Measurements from ENCODE around the gene ANKRD22. TPM values are rescaled to one million over a fixed set of nuclear protein-coding genes. Genes with fewer than 3 reads are reported as not detected.

The ANKRD22 gene
- total RNA-seq, 4 donors from 2014 or later: 3.0 to 12.2 (median 6.1) TPM; not detected in 1

DNA sequence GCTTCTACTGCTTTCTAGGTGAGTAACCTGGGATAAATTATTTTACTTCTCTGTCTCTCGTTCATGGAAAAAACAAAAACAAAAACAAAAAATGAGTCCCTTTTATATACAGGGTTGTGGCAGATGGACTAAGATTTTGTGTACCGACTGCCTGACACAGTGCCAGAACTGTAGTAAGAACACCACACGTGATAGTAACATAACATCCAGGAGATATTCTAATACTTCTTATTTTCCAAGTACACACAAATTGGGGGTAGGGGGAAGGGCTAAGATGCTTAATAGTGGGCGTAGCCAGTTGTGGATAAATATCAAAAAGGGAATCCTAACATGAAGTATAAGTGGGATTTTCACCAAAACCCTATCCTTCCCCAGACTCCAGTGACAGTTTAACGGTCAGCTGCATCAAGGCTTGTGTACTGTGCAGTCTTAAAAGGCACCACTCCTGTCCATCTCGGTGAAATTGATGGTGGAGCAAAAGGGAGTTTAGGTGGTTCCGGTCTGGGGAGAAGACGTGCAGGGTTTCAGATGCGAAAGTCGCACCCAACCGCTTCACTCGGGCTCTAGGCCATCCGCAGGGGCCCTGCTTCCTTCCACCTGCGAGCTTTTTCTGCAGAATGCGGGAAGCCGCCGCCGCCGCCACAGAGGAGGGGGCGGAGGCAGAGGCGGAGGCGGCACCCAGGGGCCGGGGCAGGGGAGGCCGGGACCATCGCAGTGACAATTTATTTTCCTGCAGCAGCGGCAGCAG, 28.1 kb upstream of the ANKRD22 start, which contains the start of gene STAMBPL1:
Gene STAMBPL1 (plus strand): TSS at position 712 of the 748 bp plus-strand sequence. CDS start 21,464 bp downstream, outside the sequence.
- intact Hi-C loops (cut with DNase I; ENCODE audit: low total_unique reads) (no loop called here), in situ Hi-C loops (cut with MboI; ENCODE audit: low pct_ligation_motif_present in 1 of 4, low pct_unique_long_range_greater_than_20kb in 1 of 4, low sequenced_read_pairs in 3 of 4) (no loop called here)
- Histone ChIP-seq H3K36me3 (no peaks in the 10 kb centered on the region), H3K4me1 (peaks cover 0 to 46% (median 28%) of the 10 kb centered on the region in 4 donors), H3K4me3 (peak within 1 kb of the TSS; percentile 62 to 84 (median 72)), H3K9me3 (no peaks in the 10 kb centered on the region), H3K27me3 (no peaks in the 10 kb centered on the region), H3K27ac (peak within 1 kb of the TSS; percentile 92 to 98 (median 96))
- 5 to 6% methylated on average over 2 to 17 of the region's 26 CpGs for WGBS, 2 donors (ENCODE audit: low coverage in 1 of 2)
- DNase-seq: peak; percentile 77
- TF ChIP-seq EP300 (IDR thresholded peaks at IDR 0.05; ENCODE audit: low read depth) (no peak), POLR2AphosphoS5 (IDR thresholded peaks at IDR 0.05) (no peak), CTCF (IDR thresholded peaks at IDR 0.05) (no peak), POLR2A (IDR thresholded peaks at IDR 0.05) (no peak)

GRCh38 chr10:88877298-88877697, 25.7 kb upstream of the ANKRD22 start:
- in situ Hi-C loops (cut with MboI; ENCODE audit: low pct_ligation_motif_present in 1 of 4, low pct_unique_long_range_greater_than_20kb in 1 of 4, low sequenced_read_pairs in 3 of 4) (no loop called here), intact Hi-C loops (cut with DNase I; ENCODE audit: low total_unique reads) (no loop called here)
- H3K27me3 ChIP-seq: no peaks in the 10 kb centered on the region
- H3K9me3 ChIP-seq: no peaks in the 10 kb centered on the region
- peaks cover 0 to 25% (median 17%) of the 10 kb centered on the region in 4 donors for H3K4me1 ChIP-seq
- DNase-seq: no peak
- TF ChIP-seq EP300 (IDR thresholded peaks at IDR 0.05; ENCODE audit: low read depth) (no peak), CTCF (IDR thresholded peaks at IDR 0.05) (no peak), POLR2A (IDR thresholded peaks at IDR 0.05) (no peak), POLR2AphosphoS5 (IDR thresholded peaks at IDR 0.05) (no peak)
- H3K27ac ChIP-seq: no peak overlapping the region
- no peaks in the 10 kb centered on the region for H3K36me3 ChIP-seq
- no peak overlapping the region for H3K4me3 ChIP-seq
- WGBS, 2 donors (ENCODE audit: low coverage in 1 of 2): 94 to 95% methylated on average over 6 of the region's 6 CpGs

GRCh38 chr10:88875081-88875480, 23.4 kb upstream of the ANKRD22 start:
- no peak for TF ChIP-seq CTCF (IDR thresholded peaks at IDR 0.05)
- TF ChIP-seq POLR2A (IDR thresholded peaks at IDR 0.05): no peak
- no peak for TF ChIP-seq EP300 (IDR thresholded peaks at IDR 0.05; ENCODE audit: low read depth)
- TF ChIP-seq POLR2AphosphoS5 (IDR thresholded peaks at IDR 0.05): no peak

DNA sequence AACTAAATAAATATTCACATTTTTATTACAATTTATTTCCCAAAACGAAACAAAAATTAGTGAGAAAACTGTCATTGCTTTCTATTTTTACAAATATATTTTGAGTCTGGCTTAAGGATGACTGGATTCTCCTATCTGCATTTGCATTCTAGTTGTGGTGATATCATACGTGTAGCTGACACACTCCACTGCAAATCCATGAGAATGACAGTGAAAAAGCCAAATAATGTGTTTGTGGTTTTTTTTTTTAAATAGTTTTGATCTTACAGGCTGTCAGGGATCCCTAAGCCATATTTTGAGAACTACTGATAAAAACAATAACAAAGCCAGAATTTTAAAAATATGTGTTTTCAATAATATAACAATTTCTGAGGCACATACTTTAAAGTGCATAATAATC, 22.6 kb upstream of the ANKRD22 start:
- no peak for DNase-seq
- Histone ChIP-seq H3K4me1 (peaks cover 0 to 6% (median 3%) of the 10 kb centered on the region in 4 donors), H3K27ac (no peak overlapping the region), H3K36me3 (no peaks in the 10 kb centered on the region), H3K27me3 (no peaks in the 10 kb centered on the region), H3K9me3 (no peaks in the 10 kb centered on the region), H3K4me3 (no peak overlapping the region)
- TF ChIP-seq CTCF (IDR thresholded peaks at IDR 0.05) (no peak), POLR2A (IDR thresholded peaks at IDR 0.05) (no peak), POLR2AphosphoS5 (IDR thresholded peaks at IDR 0.05) (no peak), EP300 (IDR thresholded peaks at IDR 0.05; ENCODE audit: low read depth) (no peak)
- in situ Hi-C loops (cut with MboI; ENCODE audit: low pct_ligation_motif_present in 1 of 4, low pct_unique_long_range_greater_than_20kb in 1 of 4, low sequenced_read_pairs in 3 of 4): no loop called here
- 89 to 94% methylated on average over 2 of the region's 2 CpGs for WGBS, 2 donors (ENCODE audit: low coverage in 1 of 2)
- intact Hi-C loops (cut with DNase I; ENCODE audit: low total_unique reads): no loop called here

More at GRCh38 chr10:88875081-88875480, 23.4 kb upstream of the ANKRD22 start:
- Histone ChIP-seq H3K9me3 (no peaks in the 10 kb centered on the region), H3K27me3 (no peaks in the 10 kb centered on the region), H3K4me3 (no peak overlapping the region), H3K36me3 (no peaks in the 10 kb centered on the region), H3K27ac (no peak overlapping the region), H3K4me1 (peaks cover 0 to 12% (median 8%) of the 10 kb centered on the region in 4 donors)
- intact Hi-C loops (cut with DNase I; ENCODE audit: low total_unique reads) (no loop called here), in situ Hi-C loops (cut with MboI; ENCODE audit: low pct_ligation_motif_present in 1 of 4, low pct_unique_long_range_greater_than_20kb in 1 of 4, low sequenced_read_pairs in 3 of 4) (no loop called here)
- DNase-seq: no peak

Measured in transverse colon (tissue), 4 donors.